Hypothalamus (tissue), 51 donors: Measurements from ENCODE around the gene TECPR1.

Source experiments
- DNase-seq, 51 donors: peaks; one replicate each; lab custom pipeline; 2025; lab: John Stamatoyannopoulos, UW

TECPR1 gene

GRCh38 chr7:98251601-98252424 lies at the start of gene TECPR1:
Gene TECPR1, minus strand, starts transcription at chr7:98252232. Its CDS starts 6,086 bp downstream, at chr7:98246146.
- DNase-seq: peak; percentile 36 to 98 (median 92)

GRCh38 chr7:98300595-98301372 lies 48.8 kb upstream of the TECPR1 start:
- DNase-seq: no peak

- DNase-seq: no peak
Measured at GRCh38 chr7:98297626-98298286, 45.7 kb upstream of the TECPR1 start.

GRCh38 chr7:98296833-98297232 lies 44.8 kb upstream of the TECPR1 start:
- DNase-seq: no peak

GRCh38 chr7:98295467-98296192 lies 43.6 kb upstream of the TECPR1 start:
- DNase-seq: no peak

GRCh38 chr7:98294798-98295382 lies 42.9 kb upstream of the TECPR1 start:
- DNase-seq: peak in 14 of 51 donors; percentile 6 to 63 (median 22)

- DNase-seq: no peak
Measured at GRCh38 chr7:98294326-98294725, 42.3 kb upstream of the TECPR1 start.

GRCh38 chr7:98293746-98294145 lies 41.7 kb upstream of the TECPR1 start:
- DNase-seq: no peak

- no peak for DNase-seq
Measured at GRCh38 chr7:98293265-98293664, 41.2 kb upstream of the TECPR1 start.

- DNase-seq: no peak
Measured at GRCh38 chr7:98291717-98292116, 39.7 kb upstream of the TECPR1 start.

GRCh38 chr7:98289333-98289875 lies 37.4 kb upstream of the TECPR1 start:
- DNase-seq: no peak

- no peak for DNase-seq
Measured at GRCh38 chr7:98288064-98288823, 36.2 kb upstream of the TECPR1 start.

- DNase-seq: no peak
Measured at GRCh38 chr7:98287486-98287959, 35.5 kb upstream of the TECPR1 start.

GRCh38 chr7:98286701-98287485 lies 34.9 kb upstream of the TECPR1 start:
- DNase-seq: peak in 2 of 51 donors; percentile 9 to 43

GRCh38 chr7:98286093-98286539 lies 34.1 kb upstream of the TECPR1 start:
- DNase-seq: peak in 16 of 51 donors; percentile 2 to 54 (median 26)

- DNase-seq: no peak
Measured at GRCh38 chr7:98285157-98286092, 33.4 kb upstream of the TECPR1 start.
